Transverse colon (tissue), 4 donors: ENCODE data around the gene PIK3C2A.

Experiments
- CTCF ChIP-seq, 5 experiments: fragments of 200-600 bp in 3 of 5; fragments of 450-650 bp in 2 of 5; sonication (generic) in 3 of 5; IDR thresholded peaks; 1 replicate in 2 of 5; 2 replicates in 3 of 5; pipeline ENCODE4 v1.5.1; 2016 to 2017; ENCODE audit warnings: antibody characterized with exemption in 5 of 5, inconsistent platforms in 3 of 5, mild to moderate bottlenecking in 2 of 5, moderate library complexity in 1 of 5
- EP300 ChIP-seq: sonication (generic); formaldehyde crosslinking; IDR thresholded peaks from one replicate; pipeline ENCODE4 v1.6.1; 2017; ENCODE audit warnings: antibody characterized with exemption, low read depth
- POLR2A ChIP-seq: fragments of 450-650 bp; IDR thresholded peaks from one replicate; pipeline ENCODE4 v1.6.1; 2016; ENCODE audit warnings: antibody characterized with exemption, mild to moderate bottlenecking, moderate library complexity
- POLR2AphosphoS5 ChIP-seq, 3 donors: sonication (generic); formaldehyde crosslinking; IDR thresholded peaks; one replicate each; pipeline ENCODE4 v1.6.1; 2016; ENCODE audit warnings: antibody characterized with exemption in 3 of 3

- TF ChIP-seq CTCF (IDR thresholded peaks at IDR 0.05) (no peak), POLR2AphosphoS5 (IDR thresholded peaks at IDR 0.05) (no peak), EP300 (no peak), POLR2A (no peak)
These were observed 6.6 kb upstream of the PIK3C2A start for GRCh38 chr11:17214338-17214737.
